ENCODE data around the gene IGFLR1.
A peak's percentile ranks its signal among the peaks of the same experiment; 100 is the strongest.

IGFLR1 gene

GRCh38 chr19:35723671-35724070, 18.6 kb downstream of the IGFLR1 start:
- no peak for DNase-seq (ENCODE audit: low read depth)

GRCh38 chr19:35722897-35723296, 19.4 kb downstream of the IGFLR1 start:
- DNase-seq (ENCODE audit: low read depth) = no peak

GRCh38 chr19:35722461-35722860, 19.8 kb downstream of the IGFLR1 start:
- DNase-seq (ENCODE audit: low read depth) = no peak

- DNase-seq (ENCODE audit: low read depth) = no peak
Measured at GRCh38 chr19:35721374-35721773, 20.9 kb downstream of the IGFLR1 start.

- no peak for DNase-seq (ENCODE audit: low read depth)
Measured at GRCh38 chr19:35720648-35721047, 21.6 kb downstream of the IGFLR1 start.

GRCh38 chr19:35720163-35720524, 22.1 kb downstream of the IGFLR1 start:
- no peak for DNase-seq (ENCODE audit: low read depth)

- DNase-seq (ENCODE audit: low read depth) = no peak
Measured at GRCh38 chr19:35719402-35720162, 22.7 kb downstream of the IGFLR1 start.

GRCh38 chr19:35718345-35719041, 23.8 kb downstream of the IGFLR1 start:
- peak; percentile 59 for DNase-seq (ENCODE audit: low read depth)

- peak; percentile 97 for DNase-seq (ENCODE audit: low read depth)
Measured at GRCh38 chr19:35717665-35718344, 24.4 kb downstream of the IGFLR1 start, which contains the start of gene KMT2B. Gene KMT2B, plus strand, starts transcription at chr19:35718003. Its CDS starts 16 bp downstream, at chr19:35718019.

GRCh38 chr19:35716801-35717664, 25.2 kb downstream of the IGFLR1 start:
- peak; percentile 71 for DNase-seq (ENCODE audit: low read depth)

GRCh38 chr19:35715981-35716800, 26.1 kb downstream of the IGFLR1 start:
- no peak for DNase-seq (ENCODE audit: low read depth)

GRCh38 chr19:35715355-35715809, 26.9 kb downstream of the IGFLR1 start:
- DNase-seq (ENCODE audit: low read depth) = no peak

- no peak for DNase-seq (ENCODE audit: low read depth)
Measured at GRCh38 chr19:35714601-35715354, 27.5 kb downstream of the IGFLR1 start.

GRCh38 chr19:35713904-35714495, 28.3 kb downstream of the IGFLR1 start:
- DNase-seq (ENCODE audit: low read depth) = no peak

GRCh38 chr19:35713506-35713850, 28.8 kb downstream of the IGFLR1 start:
- DNase-seq (ENCODE audit: low read depth) = no peak

GRCh38 chr19:35712567-35713505, 29.4 kb downstream of the IGFLR1 start:
- DNase-seq (ENCODE audit: low read depth) = peak; percentile 80

GRCh38 chr19:35710784-35711723, 31.2 kb downstream of the IGFLR1 start:
- peak; percentile 67 for DNase-seq (ENCODE audit: low read depth)

- DNase-seq (ENCODE audit: low read depth) = no peak
Measured at GRCh38 chr19:35708391-35708790, 33.9 kb downstream of the IGFLR1 start.

All from activated T-cell treated with anti-CD3 and anti-CD28 coated beads for 48 hours (primary cell).